Stimulated activated CD4-positive, alpha-beta T cell treated with anti-CD3 and anti-CD28 coated beads, TNF-alpha, amount 100 ng/mL, for 4 hours (primary cell): Measurements from ENCODE around the gene CYBB.

Experiments used
- DNase-seq, 3 experiments: peaks; one replicate each; pipeline ENCODE4 v3.0.0-alpha.2; 2020; ENCODE audit warnings: low read depth in 3 of 3

The CYBB gene

DNA sequence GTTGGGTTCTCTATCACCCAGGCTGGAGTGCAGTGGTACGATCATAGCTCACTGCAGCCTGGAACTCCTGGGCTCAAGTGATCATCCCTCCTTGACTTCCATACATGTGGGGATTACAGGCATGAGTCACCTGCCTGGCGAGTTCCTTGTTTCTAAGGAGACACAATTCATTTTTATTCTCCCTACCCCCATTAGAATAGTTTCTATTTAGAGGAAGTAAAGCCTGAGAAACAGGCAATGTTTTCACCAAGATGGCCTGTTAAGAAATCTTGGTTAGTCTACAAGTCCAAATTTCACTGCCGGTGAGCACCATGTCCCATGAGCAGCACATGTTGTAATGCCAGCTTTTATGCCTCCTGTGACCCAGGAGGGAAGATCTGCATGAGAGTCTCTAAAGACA, 5.7 kb downstream of the CYBB start:
- DNase-seq = no peak

DNA sequence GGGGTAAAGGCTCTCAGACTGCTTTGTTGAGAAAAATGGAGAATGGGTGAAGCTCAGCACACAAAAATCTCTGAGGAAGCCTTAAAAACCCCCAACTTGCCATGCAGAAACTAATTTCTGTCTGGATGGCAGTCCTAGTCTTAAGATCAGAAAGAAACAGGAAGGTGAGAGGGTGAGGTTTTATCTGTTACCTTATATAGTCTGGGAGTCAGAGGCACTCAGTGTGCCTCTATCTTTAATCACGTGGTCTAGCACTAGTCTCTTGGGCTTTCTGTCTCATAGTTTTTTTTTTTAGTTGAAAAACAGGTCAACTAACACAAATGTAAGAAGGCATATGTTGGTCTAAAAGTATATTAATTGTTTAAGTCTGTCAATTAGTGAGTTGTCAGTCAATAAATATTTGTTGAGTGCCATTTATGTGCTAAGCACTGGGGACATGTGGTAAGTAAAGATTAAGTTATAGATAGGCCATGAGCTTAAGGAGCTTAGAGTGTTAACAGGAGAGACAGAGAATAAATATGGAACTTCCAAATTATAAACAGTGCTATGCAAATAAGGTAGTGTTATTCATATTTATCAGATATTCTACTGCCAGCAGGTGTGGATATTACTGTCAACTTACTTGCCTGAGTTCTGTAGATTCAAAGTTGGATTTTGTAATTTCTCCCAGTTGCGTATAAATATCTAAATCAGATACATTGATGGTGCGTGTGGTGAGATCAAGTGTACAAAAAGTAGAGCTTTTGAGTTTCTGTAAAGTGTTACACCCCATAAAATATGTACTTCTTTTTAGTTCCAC, 7.0 kb downstream of the CYBB start:
- DNase-seq = no peak

DNA sequence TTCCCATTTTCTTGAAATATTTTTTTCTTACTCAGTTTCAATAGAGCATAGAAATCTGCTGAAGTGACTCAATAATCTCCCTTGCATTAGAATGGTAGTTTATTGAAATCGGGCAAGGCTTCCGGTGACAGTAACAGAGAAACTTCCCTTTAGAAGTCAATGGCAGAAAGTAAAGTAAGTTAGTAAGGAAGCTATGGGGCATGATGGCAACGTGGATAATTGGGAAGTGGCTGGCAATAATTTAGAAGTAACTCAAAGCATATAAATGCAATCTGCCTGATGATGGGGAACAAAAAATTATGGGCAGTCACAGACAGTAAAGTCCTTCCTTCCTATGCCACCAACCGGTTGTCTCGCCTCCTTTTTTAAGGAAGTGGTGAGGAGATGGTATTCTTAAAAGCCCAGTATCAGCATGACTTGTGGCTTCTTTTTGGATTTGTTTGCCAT, 7.6 kb downstream of the CYBB start:
- DNase-seq = no peak

DNA sequence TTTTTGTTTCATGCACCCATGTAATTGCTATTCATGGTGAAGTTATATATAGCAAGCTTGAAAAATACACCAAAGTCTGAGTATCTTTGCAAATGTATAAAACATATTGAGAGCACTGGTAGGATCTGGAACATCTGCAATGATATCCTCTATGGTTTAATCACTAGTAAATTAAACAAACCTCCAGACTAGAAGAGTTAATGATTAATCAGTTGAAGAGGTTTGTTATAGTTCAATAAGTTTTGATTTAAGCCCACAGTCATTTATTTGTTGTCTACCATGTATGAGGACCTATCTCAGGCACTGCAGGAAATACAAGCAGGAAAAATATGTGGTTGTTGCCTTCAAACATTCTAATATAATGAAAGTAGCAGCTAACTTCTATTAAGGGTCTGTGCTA, 16.5 kb downstream of the CYBB start:
- DNase-seq = no peak

DNA sequence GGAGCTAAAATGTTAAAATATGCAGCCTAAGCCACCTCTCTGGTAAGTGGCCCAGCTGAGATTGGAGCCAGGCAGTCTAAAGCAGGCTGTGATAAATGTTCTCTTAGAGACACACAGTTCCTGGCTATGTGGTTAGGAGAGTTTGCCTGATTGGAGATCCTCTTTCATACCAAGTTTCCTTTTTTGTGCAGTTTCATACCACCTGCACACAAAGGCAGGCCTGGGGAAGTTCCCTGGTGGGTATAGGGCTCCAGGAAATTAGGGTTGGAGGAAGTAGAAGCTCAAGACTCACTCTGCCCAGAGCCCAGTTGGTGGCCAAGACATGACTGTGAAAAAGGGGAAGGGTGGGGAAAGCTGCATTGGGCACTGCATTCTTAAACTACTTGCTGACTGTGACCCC, 16.9 kb downstream of the CYBB start:
- DNase-seq = no peak

DNA sequence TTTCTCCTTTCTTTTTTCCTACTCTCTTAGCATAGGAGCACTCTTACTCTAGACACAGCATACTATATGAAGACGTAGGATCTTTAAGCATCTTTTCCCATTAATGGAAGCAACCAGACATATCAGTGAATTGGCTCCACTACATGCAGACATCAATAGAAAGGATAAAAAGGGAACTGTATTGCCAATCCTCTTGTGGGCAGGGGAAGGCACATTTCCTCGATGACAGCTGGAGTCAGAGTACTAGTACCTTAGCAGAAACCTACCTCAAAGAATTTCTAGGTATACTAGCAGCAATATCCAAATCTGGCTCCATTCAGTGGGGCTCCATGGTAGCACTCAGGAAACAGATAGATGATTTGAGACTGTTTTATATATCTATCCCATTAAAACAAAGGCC, 20.1 kb downstream of the CYBB start:
- DNase-seq = no peak

DNA sequence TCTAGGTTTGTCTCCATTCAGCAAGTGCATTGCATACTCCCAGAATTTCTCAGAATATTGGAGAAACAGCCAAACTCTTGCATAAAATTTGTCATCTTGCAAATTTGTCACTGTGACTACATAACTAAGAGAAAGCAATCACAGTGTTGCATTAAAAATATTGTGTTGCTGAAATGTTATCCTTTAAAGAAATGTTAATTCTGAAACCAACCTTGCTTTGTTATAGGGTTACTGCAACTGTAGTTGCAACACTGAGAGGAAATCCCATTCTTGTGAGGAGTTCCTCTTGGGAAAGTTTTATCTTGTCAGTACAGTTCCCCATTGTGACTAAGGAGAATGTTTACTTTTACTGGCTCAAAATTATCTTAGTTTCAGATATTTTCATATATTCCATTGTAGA, 20.9 kb downstream of the CYBB start:
- DNase-seq = no peak

DNA sequence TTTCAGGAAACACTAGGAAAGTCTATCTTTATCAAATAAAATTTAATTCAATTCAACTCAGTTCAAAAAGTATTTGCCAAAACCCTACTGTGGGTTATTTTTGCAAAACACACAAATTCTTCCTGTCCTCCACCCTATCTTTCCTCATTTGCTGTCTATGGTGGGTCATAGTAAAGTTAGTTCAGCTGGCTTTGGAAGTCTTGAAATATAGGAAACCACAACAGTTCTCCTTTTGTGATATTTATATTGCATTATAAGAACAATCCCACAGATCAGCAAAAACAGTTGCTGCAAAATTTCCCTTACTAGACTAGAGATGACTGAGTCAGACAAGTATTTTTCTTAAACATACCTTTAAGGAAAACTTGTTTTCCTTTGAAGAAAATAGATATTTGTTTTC, 22.2 kb downstream of the CYBB start:
- no peak for DNase-seq

DNA sequence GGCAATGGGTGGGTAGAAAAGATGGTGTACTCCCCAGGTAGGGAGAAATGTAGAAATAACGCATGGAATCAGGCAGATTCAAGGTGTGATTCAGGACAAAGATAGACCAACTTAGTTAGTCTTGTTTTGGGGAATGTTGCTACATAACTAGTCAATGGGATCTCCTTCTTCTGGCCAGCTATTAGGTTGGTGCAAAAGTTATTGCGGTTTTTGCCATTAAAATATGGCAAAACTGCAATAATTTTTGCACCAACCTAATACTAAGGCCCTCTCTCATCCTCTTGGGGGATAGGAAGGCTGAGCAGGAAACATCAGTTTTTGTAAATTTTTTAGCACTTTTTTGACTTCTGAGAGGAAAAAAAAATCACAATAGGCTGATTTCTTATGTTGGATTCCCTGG, 23.2 kb downstream of the CYBB start:
- no peak for DNase-seq

DNA sequence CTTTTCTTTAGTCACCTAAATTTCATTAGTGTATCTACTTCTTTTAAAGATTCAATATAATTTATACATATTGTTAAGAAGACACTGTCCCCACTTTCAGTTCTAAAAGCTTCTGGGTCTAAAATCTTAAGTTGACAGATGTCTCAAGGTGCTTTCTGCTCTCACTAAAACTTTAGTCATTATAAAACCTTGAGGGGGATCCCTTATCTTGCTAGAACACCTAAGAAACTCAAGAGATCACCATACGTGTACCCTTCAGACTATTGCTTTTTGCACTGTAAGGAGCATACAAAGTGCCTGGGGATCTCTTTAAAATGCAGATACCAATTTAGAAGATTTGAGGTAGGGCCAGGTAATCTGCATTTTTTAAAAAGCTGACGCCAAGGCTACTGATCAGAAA, 30.1 kb downstream of the CYBB start:
- DNase-seq = no peak

DNA sequence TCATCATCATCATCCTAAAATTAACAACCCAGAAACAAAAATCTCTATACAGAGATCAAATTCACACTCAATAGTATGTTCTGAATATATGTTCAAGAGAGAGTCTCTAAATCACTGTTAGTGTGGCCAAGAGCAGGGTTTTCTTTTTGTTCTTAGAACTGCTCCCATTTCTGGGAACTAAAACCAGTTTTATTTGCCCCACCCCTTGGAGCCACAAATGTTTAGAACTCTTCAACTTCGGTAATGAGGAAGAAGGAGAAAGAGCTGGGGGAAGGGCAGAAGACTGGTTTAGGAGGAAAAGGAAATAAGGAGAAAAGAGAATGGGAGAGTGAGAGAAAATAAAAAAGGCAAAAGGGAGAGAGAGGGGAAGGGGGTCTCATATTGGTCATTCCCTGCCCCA, 32.3 kb downstream of the CYBB start:
- no peak for DNase-seq

DNA sequence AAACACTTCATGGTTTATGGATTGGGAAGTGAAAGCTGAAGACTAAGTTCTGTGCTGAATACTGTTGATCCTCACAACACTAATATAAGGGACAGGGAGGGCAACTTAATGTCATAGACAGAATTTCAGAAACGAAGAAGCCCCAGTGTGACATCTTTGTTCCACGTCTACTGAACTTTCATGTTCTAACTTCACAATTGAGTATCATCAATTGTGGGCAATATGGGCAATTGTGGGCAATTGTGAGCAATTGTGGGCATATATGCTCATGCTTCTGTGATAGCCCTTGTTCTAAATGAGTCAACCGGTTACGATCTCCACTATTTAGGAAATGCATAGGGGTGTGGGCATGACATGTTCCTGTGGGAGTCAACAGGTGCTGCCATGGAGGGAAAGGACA, 33.7 kb downstream of the CYBB start:
- no peak for DNase-seq

DNA sequence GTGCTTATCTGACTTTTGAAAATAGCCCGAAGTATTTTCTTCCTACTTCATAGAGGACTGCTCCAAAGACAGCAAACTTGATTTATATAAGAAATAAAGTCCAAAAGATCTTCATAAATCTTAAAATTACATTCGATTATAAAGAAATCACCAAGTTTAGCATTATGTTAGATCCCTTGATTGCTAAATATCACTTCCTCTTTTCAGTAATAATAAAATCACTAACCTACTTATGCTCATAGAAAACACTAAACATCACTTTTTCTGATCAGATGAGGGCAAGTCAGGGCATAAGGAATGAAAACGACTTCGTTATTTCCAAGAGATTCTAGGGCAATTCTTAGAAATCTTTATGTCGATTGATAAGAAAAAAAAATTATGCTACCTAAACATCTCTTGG, 35.5 kb downstream of the CYBB start:
- DNase-seq = no peak

DNA sequence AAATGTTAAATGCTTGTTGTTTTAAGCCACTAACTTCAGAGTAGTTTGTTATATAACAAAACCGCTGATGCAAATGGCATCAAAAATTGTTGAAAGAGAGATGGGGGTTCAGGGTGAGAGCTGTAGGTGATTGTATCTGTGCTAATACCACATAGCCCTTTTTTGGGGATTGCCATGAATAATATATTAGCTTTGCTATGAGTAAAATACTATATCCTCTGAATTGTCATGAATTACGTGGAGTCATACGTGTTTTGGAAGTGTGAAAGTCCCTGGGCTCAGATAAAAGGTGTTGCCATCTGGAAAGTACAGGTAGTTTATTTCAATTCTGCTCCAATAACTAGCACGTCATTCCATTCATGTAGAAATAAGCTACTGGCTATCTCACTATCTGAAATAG, 36.9 kb downstream of the CYBB start:
- DNase-seq = no peak

DNA sequence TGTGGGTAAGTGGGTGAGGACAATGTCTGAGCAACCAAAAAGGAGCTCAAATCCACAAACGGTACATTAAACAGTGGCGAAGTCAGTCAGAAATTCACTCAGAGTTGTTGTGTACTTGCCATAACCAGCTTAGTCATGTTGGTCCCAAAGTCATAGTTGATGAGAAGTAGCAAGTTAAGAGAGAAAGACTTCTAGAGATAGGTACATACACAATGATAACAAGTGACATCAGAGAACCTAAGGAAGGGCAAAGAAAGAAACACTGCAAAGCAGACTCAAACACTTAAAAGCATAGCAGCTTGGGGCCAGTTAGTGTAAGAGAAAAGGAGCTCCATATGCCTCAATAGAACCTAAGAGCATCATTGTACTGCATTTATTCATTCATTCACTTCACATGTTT, 37.3 kb downstream of the CYBB start:
- no peak for DNase-seq

DNA sequence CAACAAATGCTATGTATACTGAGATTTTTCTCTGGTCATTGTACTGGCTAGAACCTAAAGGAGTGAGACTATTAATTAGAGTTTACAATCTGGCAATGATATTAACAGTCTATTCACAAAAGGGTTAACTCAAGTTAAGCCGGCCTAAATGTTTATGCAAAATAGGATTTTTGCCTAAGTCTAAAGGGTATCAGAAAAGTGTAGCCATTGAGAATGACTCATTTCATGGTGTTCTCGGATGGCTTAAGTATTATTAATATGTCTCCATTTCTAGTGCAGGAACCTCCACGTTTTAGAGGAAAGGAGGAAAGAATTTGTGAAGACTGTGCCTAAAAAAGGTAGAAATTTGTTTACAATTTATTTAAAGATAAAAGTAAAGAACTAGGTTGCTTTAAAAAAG, 37.7 kb downstream of the CYBB start:
- no peak for DNase-seq

DNA sequence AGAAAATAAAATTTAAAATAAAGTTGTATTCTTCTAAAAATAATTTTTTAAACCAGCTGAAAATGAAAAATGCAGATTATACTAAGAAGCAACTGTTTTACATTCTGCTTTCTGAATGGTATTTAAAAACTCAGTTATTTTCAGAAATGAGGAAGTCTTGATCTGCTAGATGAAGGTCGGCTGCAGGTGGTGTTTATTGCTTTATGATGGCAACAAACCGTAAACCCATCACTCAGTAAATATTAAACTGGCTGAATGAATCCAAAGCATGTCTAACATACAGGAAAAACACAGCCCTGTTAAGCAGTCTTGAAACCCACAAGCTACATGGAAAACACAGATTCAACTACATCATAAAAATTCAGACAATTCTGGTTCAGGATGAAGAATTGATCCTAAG, 38.2 kb downstream of the CYBB start:
- DNase-seq = no peak

DNA sequence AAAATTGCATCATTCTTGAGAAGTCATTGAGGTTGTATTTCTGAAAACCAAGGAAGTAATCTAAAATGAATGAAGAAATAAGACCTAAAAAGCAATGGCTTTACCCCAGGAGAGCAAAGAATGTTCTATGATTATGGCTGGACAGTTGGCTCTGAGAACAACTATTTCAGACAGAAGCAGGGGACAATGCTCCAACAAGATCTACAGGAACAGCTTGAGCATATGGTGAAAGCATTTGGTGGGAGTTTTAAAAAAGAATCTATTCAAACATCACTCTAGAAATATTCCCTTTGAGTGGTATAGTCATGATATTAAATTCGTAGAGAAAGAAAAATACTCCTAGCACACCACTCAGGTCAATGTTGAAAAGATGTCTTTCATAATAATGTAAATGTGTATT, 40.8 kb downstream of the CYBB start:
- DNase-seq = no peak

DNA sequence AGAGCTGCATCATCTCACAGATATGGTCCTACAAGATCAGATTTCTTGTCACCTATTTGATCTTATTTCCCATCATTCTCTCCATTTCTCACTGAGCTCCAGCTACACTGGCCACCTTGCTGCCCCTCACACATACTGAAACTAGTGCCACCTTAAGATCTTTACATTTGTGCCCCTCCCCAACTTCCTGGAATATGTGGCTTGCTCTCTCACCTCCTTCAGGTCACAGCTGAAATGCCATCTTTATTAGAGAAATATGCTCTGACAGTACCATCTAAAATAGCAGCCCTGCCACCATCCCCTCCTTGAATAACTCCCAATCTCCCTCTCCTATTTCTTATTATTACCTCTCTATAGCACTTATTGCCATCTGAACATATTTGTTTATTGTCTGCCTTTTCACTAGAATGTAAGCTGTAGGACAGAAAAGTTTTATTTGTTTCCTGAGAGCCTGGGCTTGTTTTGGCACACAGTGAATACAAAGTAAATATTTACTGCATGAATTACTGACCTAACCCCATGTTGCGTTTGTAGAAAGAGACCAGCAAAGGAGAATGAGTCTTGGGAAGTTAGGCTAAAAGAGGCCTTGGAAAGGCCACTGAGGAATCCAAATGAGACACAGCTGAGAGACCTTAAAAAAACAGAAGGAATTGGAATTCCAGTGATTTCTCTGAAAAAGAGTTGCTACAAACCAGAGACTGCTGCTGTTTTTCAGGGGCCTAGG, 44.8 kb downstream of the CYBB start:
- DNase-seq = no peak

DNA sequence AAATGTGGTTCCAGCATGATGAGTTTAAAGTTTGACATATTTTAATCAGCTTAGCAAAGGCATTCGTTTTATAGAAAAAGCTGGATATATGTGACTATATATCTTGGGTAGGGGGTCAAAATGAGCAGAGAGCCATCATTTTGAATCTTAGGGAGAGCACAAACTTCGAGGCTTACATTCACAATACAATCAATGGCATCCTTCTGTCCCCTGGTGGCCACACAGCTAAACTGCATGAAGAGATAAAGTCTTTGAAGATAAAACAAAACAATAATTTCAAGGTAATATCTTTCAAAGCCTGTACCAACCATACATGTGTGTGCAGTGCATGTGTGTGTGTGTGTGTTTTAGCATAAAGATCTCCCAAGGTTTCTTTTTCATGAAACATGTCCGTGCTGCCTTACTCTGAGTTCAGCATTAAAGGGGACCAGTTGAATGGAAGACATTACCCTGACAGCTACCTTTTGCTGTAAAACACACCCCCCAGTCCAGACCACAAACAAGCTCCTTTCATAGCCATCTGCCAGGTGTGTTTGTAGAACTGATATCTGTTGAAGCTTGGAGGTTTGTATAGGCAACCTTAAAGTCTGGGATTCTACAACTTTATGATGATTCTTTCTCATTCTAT, 45.5 kb downstream of the CYBB start:
- DNase-seq = no peak

DNA sequence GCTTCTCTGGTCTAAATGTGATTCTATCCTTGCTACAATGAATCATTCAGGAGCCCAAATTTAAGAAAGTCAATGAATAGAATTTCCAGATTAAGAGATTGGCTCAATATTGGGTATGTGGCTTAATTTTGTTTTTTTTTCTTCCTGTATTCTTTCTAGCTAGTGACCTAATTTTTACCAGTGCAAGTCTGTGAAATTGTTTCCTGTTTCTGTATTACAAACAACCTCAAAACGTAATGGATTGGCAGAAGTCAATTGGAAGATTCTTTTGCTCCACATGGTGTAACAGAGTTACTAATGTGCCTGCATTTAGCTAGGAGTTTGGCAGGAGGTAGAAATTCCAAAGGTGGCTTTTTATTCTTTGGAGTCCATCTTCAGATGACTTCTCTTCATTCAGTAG, 49.9 kb downstream of the CYBB start:
- no peak for DNase-seq

DNA sequence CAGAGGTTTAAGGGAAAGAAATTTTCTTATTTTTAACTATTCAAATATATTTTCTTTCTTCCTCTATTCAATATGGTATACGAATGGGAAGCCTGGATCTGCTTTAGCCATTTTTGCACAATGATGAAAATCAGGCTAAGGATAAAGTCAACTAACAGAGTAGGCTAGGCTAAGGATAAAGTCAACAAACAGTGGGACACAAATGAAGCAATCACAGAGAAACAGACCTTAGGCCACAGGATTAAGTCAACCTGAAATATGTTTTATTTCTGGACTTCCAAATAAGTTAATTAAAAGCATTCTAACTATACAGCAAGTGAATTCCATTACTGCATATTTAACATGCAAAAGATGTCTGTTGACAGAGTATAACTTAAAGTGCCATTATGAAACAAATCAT, 50.5 kb downstream of the CYBB start:
- no peak for DNase-seq

DNA sequence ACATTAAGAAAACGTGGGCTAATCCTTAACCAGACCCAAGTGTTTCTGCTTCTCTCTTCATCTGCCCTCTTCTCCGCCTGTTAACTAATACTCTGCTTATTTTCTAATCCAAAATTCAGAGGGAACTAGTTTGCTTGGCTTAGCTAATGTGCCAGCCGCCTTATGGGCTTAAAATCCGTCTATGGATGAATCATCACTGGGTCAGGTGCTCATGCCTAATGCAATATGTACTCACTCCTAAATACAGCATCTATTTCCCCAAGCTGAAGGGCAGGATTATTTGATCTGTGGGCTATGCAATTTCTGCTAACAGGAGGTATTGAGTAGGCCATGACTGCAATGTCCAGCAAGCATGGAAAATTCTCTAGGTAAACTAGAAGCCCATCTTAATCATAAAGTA, 55.1 kb downstream of the CYBB start:
- DNase-seq = no peak
